Upper lobe of left lung (tissue), 4 donors: ENCODE results near the gene KCNG1.

ENCODE experiments used
- CTCF ChIP-seq, 6 experiments: fragments of 450-650 bp in 4 of 6; fragments of 200-600 bp in 2 of 6; sonication (generic) in 2 of 6; IDR thresholded peaks; one replicate each; pipeline ENCODE4 v1.5.1; 2016 to 2019; ENCODE audit warnings: antibody characterized with exemption in 6 of 6
- POLR2A ChIP-seq, 4 donors: fragments of 450-650 bp; IDR thresholded peaks; one replicate each; pipeline ENCODE4 v1.5.1; 2016 to 2017; ENCODE audit warnings: antibody characterized with exemption in 4 of 4, mild to moderate bottlenecking in 2 of 4

- TF ChIP-seq CTCF (IDR thresholded peaks at IDR 0.05) = no peak
- no peak for TF ChIP-seq POLR2A (IDR thresholded peaks at IDR 0.05)
Measured at GRCh38 chr20:51036226-51036625, 13.3 kb upstream of the KCNG1 start.
